Measurements from ENCODE around the gene CERS6. TPM values are rescaled to one million over a fixed set of nuclear protein-coding genes. Genes with fewer than 3 reads are reported as not detected.
"Not testable (repeated sequence)": the region's sequence is repeated elsewhere in the genome, so short reads cannot be mapped to it uniquely, and the experiment has no call there.

CERS6 gene
- total and polyA plus RNA-seq, 3 donors from 2014 or later: 24.7 to 71.0 (median 59.4) TPM

GRCh38 chr2:168787098-168787781 is 331.2 kb downstream of the CERS6 start:
- peak overlapping the region in 1 of 2 donors; percentile 8 for H3K4me3 ChIP-seq
- intact Hi-C loops (cut with DNase I; ENCODE audit: low total_unique reads): no loop called here
- H3K36me3 ChIP-seq (ENCODE audit: low read depth, missing control alignments): no peaks in the 10 kb centered on the region
- no peak for DNase-seq
- no peaks in the 10 kb centered on the region for H3K9me3 ChIP-seq
- H3K27me3 ChIP-seq: no peaks in the 10 kb centered on the region
- H3K27ac ChIP-seq: no peak overlapping the region
- no peaks in the 10 kb centered on the region for H3K4me1 ChIP-seq
- TF ChIP-seq CTCF (IDR thresholded peaks at IDR 0.05) (no peak), POLR2A (IDR thresholded peaks at IDR 0.05) (no peak)
- 57 to 74% methylated on average over 3 of the region's 3 CpGs for WGBS, 2 donors

GRCh38 chr2:168787782-168788376 is 331.8 kb downstream of the CERS6 start:
- Histone ChIP-seq H3K4me1 (no peaks in the 10 kb centered on the region), H3K4me3 (no peak overlapping the region), H3K27me3 (no peaks in the 10 kb centered on the region), H3K9me3 (no peaks in the 10 kb centered on the region), H3K36me3 (ENCODE audit: low read depth, missing control alignments) (no peaks in the 10 kb centered on the region), H3K27ac (no peak overlapping the region)
- TF ChIP-seq CTCF (IDR thresholded peaks at IDR 0.05) (no peak), POLR2A (IDR thresholded peaks at IDR 0.05) (no peak)
- 36 to 69% methylated on average over 1 of the region's 1 CpG for WGBS, 2 donors
- no peak for DNase-seq
- intact Hi-C loops (cut with DNase I; ENCODE audit: low total_unique reads): no loop called here

GRCh38 chr2:168789776-168790175 is 333.7 kb downstream of the CERS6 start:
- intact Hi-C loops (cut with DNase I; ENCODE audit: low total_unique reads): no loop called here
- Histone ChIP-seq H3K27ac (no peak overlapping the region), H3K4me3 (no peak overlapping the region), H3K36me3 (ENCODE audit: low read depth, missing control alignments) (no peaks in the 10 kb centered on the region), H3K4me1 (no peaks in the 10 kb centered on the region), H3K9me3 (no peaks in the 10 kb centered on the region), H3K27me3 (no peaks in the 10 kb centered on the region)
- 62 to 65% methylated on average over 7 of the region's 7 CpGs for WGBS, 2 donors
- DNase-seq: no peak
- TF ChIP-seq CTCF (IDR thresholded peaks at IDR 0.05) (no peak), POLR2A (IDR thresholded peaks at IDR 0.05) (no peak)

- Histone ChIP-seq H3K27me3 (no peaks in the 10 kb centered on the region), H3K9me3 (no peaks in the 10 kb centered on the region), H3K4me3 (no peak overlapping the region), H3K4me1 (no peaks in the 10 kb centered on the region), H3K27ac (no peak overlapping the region), H3K36me3 (ENCODE audit: low read depth, missing control alignments) (no peaks in the 10 kb centered on the region)
- TF ChIP-seq CTCF (IDR thresholded peaks at IDR 0.05) (no peak), POLR2A (IDR thresholded peaks at IDR 0.05) (no peak)
- intact Hi-C loops (cut with DNase I; ENCODE audit: low total_unique reads): no loop called here
- no peak for DNase-seq
- 85 to 95% methylated on average over 5 of the region's 5 CpGs for WGBS, 2 donors
Measured at GRCh38 chr2:168790226-168790902, 334.3 kb downstream of the CERS6 start.

GRCh38 chr2:168791140-168791539 is 335.1 kb downstream of the CERS6 start:
- H3K36me3 ChIP-seq (ENCODE audit: low read depth, missing control alignments); H3K4me3 ChIP-seq; H3K9me3 ChIP-seq; H3K4me1 ChIP-seq; intact Hi-C loops (cut with DNase I; ENCODE audit: low total_unique reads); H3K27ac ChIP-seq; DNase-seq; H3K27me3 ChIP-seq: not testable (repeated sequence)
- WGBS, 2 donors: 89 to 94% methylated on average over 2 of the region's 2 CpGs

Data from testis (tissue), 3 donors.